GM19351 (cell line): ENCODE data around the gene SARDH.
"Not testable (repeated sequence)": the region's sequence is repeated elsewhere in the genome, so short reads cannot be mapped to it uniquely, and the experiment has no call there.

Source experiments
- ATAC-seq: cut with Tn5 transposase; IDR thresholded peaks from one replicate; pipeline ENCODE4 v1.9.1; 2021; ENCODE audit warnings: mild to moderate bottlenecking, moderate library complexity; ENCODE audit not compliant: unreplicated experiment

The SARDH gene

DNA sequence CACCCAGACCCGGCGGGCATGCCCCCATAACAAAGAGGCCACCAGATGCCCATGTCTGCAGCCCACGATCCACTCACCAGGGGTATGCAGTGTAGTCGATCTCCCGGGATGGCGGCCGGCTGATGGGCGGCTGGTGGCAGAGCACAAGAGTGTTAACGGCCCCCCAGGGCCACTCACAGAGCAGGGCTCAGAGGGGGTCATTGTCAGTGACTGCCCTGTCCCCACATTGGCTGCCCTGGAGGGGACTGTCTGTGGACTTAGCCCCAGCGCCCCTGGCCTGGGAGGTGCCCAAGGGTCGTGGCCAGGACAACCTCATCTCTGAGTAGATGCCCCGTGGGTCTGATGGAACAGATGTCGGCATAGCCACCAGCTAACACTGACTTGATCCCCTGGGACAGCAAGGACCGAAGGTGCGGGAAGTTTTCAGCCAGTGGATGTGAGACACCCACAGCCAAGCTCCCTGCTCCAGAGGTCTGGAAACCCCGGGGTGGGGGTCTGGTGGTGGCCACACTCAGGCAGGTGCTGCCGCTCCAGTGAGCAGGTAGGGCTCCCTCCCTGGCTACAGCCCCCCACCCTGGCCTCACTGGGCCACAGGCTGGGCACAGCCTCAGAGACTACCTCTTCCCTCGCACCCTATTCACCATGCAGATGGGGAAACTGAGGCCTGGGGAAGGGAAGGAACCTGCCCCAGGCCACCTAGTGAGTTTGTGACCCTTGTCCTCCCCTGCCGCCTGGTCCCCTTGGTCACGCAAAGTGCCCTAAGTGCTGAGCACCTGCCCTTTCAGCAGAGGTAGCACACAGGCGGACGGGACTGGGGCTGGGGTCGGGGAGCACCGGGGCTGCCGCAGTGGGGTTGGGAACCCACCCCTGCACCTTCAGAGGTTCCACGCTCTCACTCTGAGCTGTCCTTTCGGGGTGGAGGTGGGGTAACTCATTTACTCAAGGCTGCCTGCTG, 38.1 kb upstream of the SARDH start:
- no peak for ATAC-seq

- no peak for ATAC-seq
Observed at GRCh38 chr9:133775291-133775690, 37.1 kb upstream of the SARDH start.

- ATAC-seq: no peak
Observed at GRCh38 chr9:133774799-133775198, 36.6 kb upstream of the SARDH start.

- ATAC-seq: no peak
Observed at GRCh38 chr9:133773889-133774655, 35.9 kb upstream of the SARDH start.

- ATAC-seq: no peak
Observed at GRCh38 chr9:133772581-133772980, 34.4 kb upstream of the SARDH start.

- ATAC-seq: no peak
Observed at GRCh38 chr9:133771486-133772482, 33.6 kb upstream of the SARDH start.

GRCh38 chr9:133770076-133770777, 32.1 kb upstream of the SARDH start:
- ATAC-seq: no peak

GRCh38 chr9:133769511-133770075, 31.4 kb upstream of the SARDH start:
- no peak for ATAC-seq

DNA sequence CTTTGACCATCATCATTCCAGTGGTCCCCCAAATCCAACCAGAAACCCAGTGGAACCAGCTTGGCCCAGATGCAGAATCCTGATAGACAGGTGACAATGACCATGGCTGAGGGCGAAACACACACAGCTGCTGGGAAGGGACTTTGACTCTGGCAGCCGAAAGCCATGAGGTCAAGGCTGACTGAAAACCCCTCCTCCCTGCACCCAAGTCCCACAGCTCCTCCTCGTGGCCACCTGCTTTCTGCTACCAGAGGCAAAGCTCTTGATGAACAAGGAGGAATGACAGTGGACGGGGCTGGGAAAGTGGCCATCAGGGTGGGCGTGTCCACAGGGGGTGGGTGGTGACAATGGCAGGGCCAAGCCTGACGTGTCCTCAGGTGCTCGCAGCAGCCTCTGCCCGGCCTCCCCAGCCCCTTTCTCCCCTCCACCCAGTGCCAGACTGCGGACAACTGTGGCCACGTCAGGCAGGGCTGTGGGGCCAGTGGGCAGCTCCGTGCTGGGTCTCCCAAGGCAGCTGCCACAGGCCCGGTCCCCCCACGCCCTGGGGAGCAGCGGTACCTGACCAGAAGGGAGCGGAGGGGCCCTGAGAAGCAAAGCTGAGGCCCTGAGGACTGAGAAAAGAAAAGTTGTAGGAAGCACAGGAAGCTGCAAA, 30.8 kb upstream of the SARDH start:
- no peak for ATAC-seq

- no peak for ATAC-seq
Observed at GRCh38 chr9:133768371-133768858, 30.3 kb upstream of the SARDH start.

GRCh38 chr9:133767625-133768024, 29.5 kb upstream of the SARDH start:
- ATAC-seq: no peak

DNA sequence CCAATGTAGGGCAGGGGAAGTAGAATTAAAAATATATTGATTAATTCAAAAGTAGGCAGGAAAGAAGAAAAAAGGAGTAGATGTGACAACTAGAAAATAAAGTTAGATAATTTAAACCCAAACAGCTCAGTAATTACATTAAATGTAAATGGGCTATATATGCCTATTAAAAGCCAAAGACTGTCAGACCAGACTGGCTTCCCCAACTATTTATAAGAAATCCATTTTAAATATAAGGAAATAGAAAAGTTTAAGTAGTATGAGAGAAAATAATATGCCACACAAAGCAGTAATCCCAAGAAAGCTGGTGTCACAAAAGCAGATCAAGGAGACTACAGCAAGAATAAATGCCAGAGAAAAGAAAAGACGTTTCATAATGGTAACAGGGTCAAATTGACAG, 28.9 kb upstream of the SARDH start:
- ATAC-seq: no peak

GRCh38 chr9:133766234-133766633, 28.1 kb upstream of the SARDH start:
- not testable (repeated sequence) for ATAC-seq

GRCh38 chr9:133763272-133764183, 25.4 kb upstream of the SARDH start:
- ATAC-seq: no peak

- no peak for ATAC-seq
Observed at GRCh38 chr9:133762488-133763271, 24.5 kb upstream of the SARDH start.

DNA sequence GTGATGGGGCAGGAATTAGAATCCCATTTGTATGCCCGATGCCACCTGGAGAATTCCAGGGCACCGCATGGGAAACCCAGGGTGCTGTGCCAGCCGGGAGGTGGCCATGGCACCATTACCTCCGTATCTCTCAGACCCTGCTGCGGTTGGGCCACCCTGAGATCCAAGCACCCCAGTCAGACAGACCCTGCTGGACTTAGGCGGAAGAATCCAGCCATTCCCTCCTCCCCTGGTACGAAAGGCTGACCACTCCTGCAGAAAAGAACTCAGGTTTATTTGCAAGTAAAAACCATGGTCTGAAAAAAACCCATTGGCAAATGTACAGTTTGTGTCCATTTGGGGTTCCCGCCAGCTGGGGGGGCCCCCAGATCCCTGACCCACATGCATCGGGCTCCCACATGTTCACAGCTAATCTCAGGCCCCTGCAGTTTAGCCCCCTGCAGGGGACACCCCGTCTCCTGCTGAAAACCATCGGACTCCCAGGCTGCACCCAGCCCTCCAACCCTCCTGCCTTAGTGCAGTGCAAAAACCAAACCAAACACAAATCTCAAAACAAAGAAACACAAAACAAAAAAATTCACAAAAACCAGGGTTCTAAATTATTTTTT, 23.6 kb upstream of the SARDH start:
- ATAC-seq: no peak
